Endothelial cell of umbilical vein (primary cell): ENCODE measurements around the gene KERA. TPM values are rescaled to one million over a fixed set of nuclear protein-coding genes. Genes with fewer than 3 reads are reported as not detected.

Experiments
- BruUV-seq: library from RNA; stranded (reverse); fragments of 400-500 nt; replicated peaks from 2 replicates; lab custom pipeline; 2021; lab: Mats Ljungman, UMichigan
- CTCF ChIA-PET: fragments of 300-600, 350-600 bp; sonication (Branson Sonifier 250); formaldehyde crosslinking; loops from one replicate; lab custom pipeline; 2021; ENCODE audit warnings: antibody characterized with exemption, inconsistent platforms; lab: Charles Lee
- POLR2A ChIA-PET: fragments of 300-600, 350-600 bp; sonication (Branson Sonifier 250); formaldehyde crosslinking; loops from one replicate; lab custom pipeline; 2021; ENCODE audit warnings: antibody characterized with exemption, inconsistent platforms; lab: Charles Lee
- DNase-seq: peaks from one replicate; pipeline ENCODE4 v3.0.0-alpha.2; 2011; ENCODE audit warnings: low read depth, low spot score
- FAIRE-seq: peaks from 2 replicates; lab custom pipeline; 2011; peaks lifted over from hg19 to GRCh38; lab: Jason Lieb, UNC
- H2AFZ ChIP-seq: 2 replicates; pipeline ENCODE4 v1.6.0; 2012; ENCODE audit warnings: low read depth, low read length, control low read depth, inconsistent platforms
- H3K27ac ChIP-seq: 2 replicates; pipeline ENCODE4 v1.5.1; 2011; ENCODE audit warnings: low read depth, mild to moderate bottlenecking, control low read depth, low read length, moderate library complexity; ENCODE audit not compliant: insufficient read depth
- H3K27me3 ChIP-seq, 2 experiments: 2 replicates each; pipeline versions ENCODE4 v1.6.0 to v1.6.1; 2011; ENCODE audit warnings: low read length in 2 of 2, mixed read lengths in 1 of 2; ENCODE audit not compliant: control insufficient read depth in 2 of 2, insufficient read depth in 2 of 2
- H3K36me3 ChIP-seq, 2 experiments: 2 replicates in 1 of 2; 3 replicates in 1 of 2; pipeline ENCODE4 v1.5.1; 2011; ENCODE audit warnings: low read length in 2 of 2, mild to moderate bottlenecking in 1 of 2, moderate library complexity in 1 of 2; ENCODE audit not compliant: control insufficient read depth in 2 of 2, insufficient read depth in 2 of 2; ENCODE audit errors: extremely low read depth in 1 of 2
- H3K4me1 ChIP-seq: 3 replicates; pipeline ENCODE4 v1.5.1; 2011; ENCODE audit warnings: mild to moderate bottlenecking, low read length; ENCODE audit not compliant: control insufficient read depth, insufficient read depth; ENCODE audit errors: extremely low read depth
- H3K4me2 ChIP-seq: 2 replicates; pipeline ENCODE4 v1.6.1; 2011; ENCODE audit warnings: low read length, control low read depth, mixed read lengths; ENCODE audit not compliant: insufficient read depth
- H3K4me3 ChIP-seq, 3 experiments: fragments of 200-600 bp in 1 of 3; sonication (generic), shearing (Covaris generic) in 1 of 3; replicated peaks in 1 of 3; 2 replicates each; pipeline ENCODE4 v1.5.1; 2011 to 2016; ENCODE audit warnings: control low read depth in 3 of 3, low read length in 3 of 3, mild to moderate bottlenecking in 2 of 3, inconsistent platforms in 1 of 3, low read depth in 1 of 3, moderate library complexity in 1 of 3; ENCODE audit not compliant: insufficient read depth in 1 of 3
- H3K79me2 ChIP-seq: 2 replicates; pipeline ENCODE4 v1.6.0; 2012; ENCODE audit warnings: low read length, inconsistent platforms; ENCODE audit not compliant: control insufficient read depth, insufficient read depth
- H3K9ac ChIP-seq: replicated peaks from 2 replicates; pipeline ENCODE3; 2011; ENCODE audit warnings: low read length, control low read depth; ENCODE audit not compliant: insufficient read depth; ENCODE audit errors: extremely low read depth
- H3K9me1 ChIP-seq: replicated peaks from 3 replicates; pipeline ENCODE4 v1.6.0; 2011; ENCODE audit warnings: mild to moderate bottlenecking, low read length; ENCODE audit not compliant: control insufficient read depth, insufficient read depth; ENCODE audit errors: extremely low read depth
- H3K9me3 ChIP-seq: replicated peaks from 2 replicates; pipeline ENCODE4 v1.5.1; 2012; ENCODE audit warnings: low read length, inconsistent platforms; ENCODE audit not compliant: control insufficient read depth, insufficient read depth
- H4K20me1 ChIP-seq: replicated peaks from 2 replicates; pipeline ENCODE3; 2011; ENCODE audit warnings: mild to moderate bottlenecking, low read length; ENCODE audit not compliant: control insufficient read depth, insufficient read depth; ENCODE audit errors: extremely low read depth
- CTCF ChIP-seq, 2 donors: IDR thresholded peaks; 1 replicate in 1 of 2; 2 replicates in 1 of 2; pipeline ENCODE4 v1.5.1; 2011; ENCODE audit warnings: low read length in 2 of 2, mild to moderate bottlenecking in 2 of 2, moderate library complexity in 2 of 2, control low read depth in 1 of 2, inconsistent platforms in 1 of 2, low read depth in 1 of 2; ENCODE audit not compliant: insufficient read depth in 1 of 2; ENCODE audit errors: extremely low read depth in 1 of 2
- FOS ChIP-seq: IDR thresholded peaks from 2 replicates; pipeline ENCODE4 v1.6.1; 2011; ENCODE audit warnings: mild to moderate bottlenecking, low read length, moderate library complexity, borderline replicate concordance; ENCODE audit not compliant: insufficient read depth
- GATA2 ChIP-seq: IDR thresholded peaks from 2 replicates; pipeline ENCODE4 v1.7.0; 2011; ENCODE audit warnings: low read depth, mild to moderate bottlenecking, moderate library complexity, mixed read lengths, low read length; ENCODE audit not compliant: insufficient read length, insufficient read depth
- MAX ChIP-seq: IDR thresholded peaks from 2 replicates; pipeline ENCODE4 v1.6.1; 2011; ENCODE audit not compliant: insufficient read depth, insufficient read length
- MYC ChIP-seq: IDR thresholded peaks from one replicate; pipeline ENCODE4 v1.6.1; 2011; ENCODE audit warnings: mild to moderate bottlenecking, low read depth, low read length
- POLR2A ChIP-seq: IDR thresholded peaks from 2 replicates; pipeline ENCODE4 v1.6.1; 2012; ENCODE audit warnings: low read depth, mild to moderate bottlenecking, control low read depth, low read length
- dilution Hi-C: fragments of 300-500 bp; cut with MboI; formaldehyde crosslinking; loops from one replicate; pipeline ENCODE4 v1.15.0; 2019; ENCODE audit warnings: low sequenced_read_pairs; ENCODE audit not compliant: extremely low pct_ligation_motif_present
- intact Hi-C: fragments of 100-400 bp; cut with micrococcal nuclease; formaldehyde crosslinking; loops from one replicate; pipeline ENCODE4 v1.10.0; 2022
- polyA plus RNA-seq, 4 experiments: library from polyadenylated mRNA; depleted of rRNA in 3 of 4; stranded (reverse) in 3 of 4; unstranded in 1 of 4; fragments of >200 nt; gene quantifications; 2 replicates each; pipeline versions ENCODE4 v1.2.1 to v1.2.3, GENCODE V29; 2011 to 2012; ENCODE audit warnings: missing spikeins in 1 of 4
- total RNA-seq: library from RNA; stranded (reverse); gene quantifications from 2 replicates; pipeline ENCODE4 v1.2.3, GENCODE V29; 2021

KERA gene
- total and polyA plus RNA-seq, 2 donors (not counting 3 experiments of a cell fraction or from before 2014, with no cell fraction given) = not detected

GRCh38 chr12:91033251-91033650 is 24.6 kb downstream of the KERA start:
- POLR2A ChIA-PET = no interaction called here
- Histone ChIP-seq H3K4me3 (no peak overlapping the region), H3K9ac (no peak overlapping the region), H3K36me3 (no peaks in the 10 kb centered on the region), H2AFZ (no peak overlapping the region), H3K79me2 (no peaks in the 10 kb centered on the region), H3K4me2 (no peak overlapping the region), H3K27ac (no peak overlapping the region), H3K9me3 (no peaks in the 10 kb centered on the region), H3K27me3 (no peaks in the 10 kb centered on the region), H3K4me1 (no peaks in the 10 kb centered on the region), H3K9me1 (no peaks in the 10 kb centered on the region), H4K20me1 (no peaks in the 10 kb centered on the region)
- BruUV-seq = no TSS peak
- FAIRE-seq (no peak), DNase-seq (no peak)
- dilution Hi-C loops = no loop called here
- intact Hi-C loops = no loop called here
- CTCF ChIA-PET = no interaction called here
- TF ChIP-seq GATA2 (no peak), MAX (no peak), CTCF (IDR thresholded peaks at IDR 0.05; ENCODE audit: extremely low read depth in 1 of 2, insufficient read depth in 1 of 2, low read depth in 1 of 2, low read length in 2 of 2) (no peak), FOS (no peak), MYC (no peak), POLR2A (no peak)
